NCI-H146 (cell line): ENCODE data around the gene KRTAP10-4.
"Not testable (repeated sequence)": the region's sequence is repeated elsewhere in the genome, so short reads cannot be mapped to it uniquely, and the experiment has no call there.

Experiments used
- DNase-seq: peaks from one replicate; lab custom pipeline; 2025; lab: John Stamatoyannopoulos, UW

KRTAP10-4 gene

GRCh38 chr21:44599264-44600029, 25.9 kb downstream of the KRTAP10-4 start:
- no peak for DNase-seq

GRCh38 chr21:44600118-44600978, 26.8 kb downstream of the KRTAP10-4 start, which contains the start of gene KRTAP10-7:
TSS of gene KRTAP10-7 (plus strand) at chr21:44600597. CDS start at chr21:44600622, 25 bp downstream.
- DNase-seq = peak; percentile 67

GRCh38 chr21:44601091-44601490, 27.6 kb downstream of the KRTAP10-4 start:
- DNase-seq = peak; percentile 48

- DNase-seq = peak; percentile 24
These were observed 28.3 kb downstream of the KRTAP10-4 start for GRCh38 chr21:44601596-44602462.

GRCh38 chr21:44602463-44602850, 28.9 kb downstream of the KRTAP10-4 start:
- no peak for DNase-seq

GRCh38 chr21:44603109-44603875, 29.8 kb downstream of the KRTAP10-4 start:
- no peak for DNase-seq

- DNase-seq = no peak
These were observed 30.4 kb downstream of the KRTAP10-4 start for GRCh38 chr21:44603911-44604310.

GRCh38 chr21:44606495-44606894, 33.0 kb downstream of the KRTAP10-4 start:
- no peak for DNase-seq

- no peak for DNase-seq
These were observed 35.7 kb downstream of the KRTAP10-4 start for GRCh38 chr21:44609193-44609592.

- not testable (repeated sequence) for DNase-seq
These were observed 36.8 kb downstream of the KRTAP10-4 start for GRCh38 chr21:44610157-44610843.

GRCh38 chr21:44611551-44611950, 38.0 kb downstream of the KRTAP10-4 start:
- no peak for DNase-seq

- DNase-seq = no peak
These were observed 38.5 kb downstream of the KRTAP10-4 start, which contains the start of gene KRTAP10-8 for GRCh38 chr21:44612029-44612486. TSS of gene KRTAP10-8 (plus strand) at chr21:44612079. CDS start at chr21:44612101, 22 bp downstream.

GRCh38 chr21:44612669-44613229, 39.2 kb downstream of the KRTAP10-4 start:
- DNase-seq = no peak

- DNase-seq = no peak
These were observed 40.0 kb downstream of the KRTAP10-4 start for GRCh38 chr21:44613386-44614155.

GRCh38 chr21:44614161-44614631, 40.7 kb downstream of the KRTAP10-4 start:
- no peak for DNase-seq

- DNase-seq = no peak
These were observed 41.4 kb downstream of the KRTAP10-4 start for GRCh38 chr21:44614961-44615391.

GRCh38 chr21:44615466-44615865, 41.9 kb downstream of the KRTAP10-4 start:
- no peak for DNase-seq

- peak; percentile 75 for DNase-seq
These were observed 42.5 kb downstream of the KRTAP10-4 start for GRCh38 chr21:44615911-44616590.

- DNase-seq = no peak
These were observed 43.0 kb downstream of the KRTAP10-4 start for GRCh38 chr21:44616591-44616926.
